Retinal pigment epithelial cell (primary cell): ENCODE measurements around the gene MAPK8IP2.
A peak's percentile ranks its signal among the peaks of the same experiment; 100 is the strongest.

ENCODE experiments used
- DNase-seq: peaks from one replicate; pipeline ENCODE4 v3.0.0-alpha.2; 2010; ENCODE audit warnings: low read depth
- H3K4me3 ChIP-seq: 2 replicates; pipeline ENCODE4 v1.5.1; 2011; ENCODE audit warnings: mild to moderate bottlenecking, low read length, control low read depth, moderate library complexity
- TF ChIP-seq, protein P1 (sequence below): conservative IDR thresholded peaks from 2 replicates; pipeline ENCODE4 v1.5.1; 2011; ENCODE audit warnings: low read depth, low read length, control low read depth, inconsistent platforms

Gene MAPK8IP2

DNA sequence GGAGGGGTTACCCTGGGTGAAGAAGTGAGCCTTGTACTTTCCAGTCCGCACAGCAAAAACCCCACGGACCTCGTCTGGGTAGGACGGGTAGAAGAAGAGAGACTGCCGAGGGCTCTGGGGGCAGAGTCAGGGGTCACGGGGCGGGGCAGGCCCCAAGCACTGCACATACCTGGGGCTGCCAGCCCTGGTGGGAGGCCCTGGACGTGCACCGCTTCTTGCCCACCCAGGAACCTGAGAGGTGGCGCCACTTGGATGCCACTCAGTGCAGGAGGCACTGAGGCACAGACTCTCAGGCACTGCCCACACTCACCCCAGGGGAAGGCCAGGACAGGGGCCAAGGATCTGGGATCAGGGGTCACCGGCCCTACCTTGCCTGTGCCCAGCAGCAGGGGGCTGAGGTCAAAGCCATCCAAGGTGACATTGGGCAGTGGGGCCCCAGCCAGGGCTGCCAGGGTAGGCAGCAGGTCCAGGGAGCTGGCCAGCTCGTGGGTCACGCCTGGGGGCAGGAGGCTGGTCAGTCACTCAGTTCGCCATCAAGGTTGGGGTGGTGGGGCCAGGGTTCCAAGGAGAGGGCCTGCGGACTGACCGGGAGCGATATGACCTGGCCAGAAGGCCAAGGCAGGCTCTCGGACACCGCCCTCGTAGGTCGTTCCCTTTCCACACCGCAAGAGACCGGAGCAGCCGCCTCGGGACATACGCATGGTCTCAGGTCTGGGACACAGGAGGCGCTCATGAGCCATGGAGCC lies 25.1 kb downstream of the MAPK8IP2 start:
- no peak overlapping the region for H3K4me3 ChIP-seq
- no peak for DNase-seq
- TF ChIP-seq, protein P1, sequence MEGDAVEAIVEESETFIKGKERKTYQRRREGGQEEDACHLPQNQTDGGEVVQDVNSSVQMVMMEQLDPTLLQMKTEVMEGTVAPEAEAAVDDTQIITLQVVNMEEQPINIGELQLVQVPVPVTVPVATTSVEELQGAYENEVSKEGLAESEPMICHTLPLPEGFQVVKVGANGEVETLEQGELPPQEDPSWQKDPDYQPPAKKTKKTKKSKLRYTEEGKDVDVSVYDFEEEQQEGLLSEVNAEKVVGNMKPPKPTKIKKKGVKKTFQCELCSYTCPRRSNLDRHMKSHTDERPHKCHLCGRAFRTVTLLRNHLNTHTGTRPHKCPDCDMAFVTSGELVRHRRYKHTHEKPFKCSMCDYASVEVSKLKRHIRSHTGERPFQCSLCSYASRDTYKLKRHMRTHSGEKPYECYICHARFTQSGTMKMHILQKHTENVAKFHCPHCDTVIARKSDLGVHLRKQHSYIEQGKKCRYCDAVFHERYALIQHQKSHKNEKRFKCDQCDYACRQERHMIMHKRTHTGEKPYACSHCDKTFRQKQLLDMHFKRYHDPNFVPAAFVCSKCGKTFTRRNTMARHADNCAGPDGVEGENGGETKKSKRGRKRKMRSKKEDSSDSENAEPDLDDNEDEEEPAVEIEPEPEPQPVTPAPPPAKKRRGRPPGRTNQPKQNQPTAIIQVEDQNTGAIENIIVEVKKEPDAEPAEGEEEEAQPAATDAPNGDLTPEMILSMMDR: peak; percentile 3

DNA sequence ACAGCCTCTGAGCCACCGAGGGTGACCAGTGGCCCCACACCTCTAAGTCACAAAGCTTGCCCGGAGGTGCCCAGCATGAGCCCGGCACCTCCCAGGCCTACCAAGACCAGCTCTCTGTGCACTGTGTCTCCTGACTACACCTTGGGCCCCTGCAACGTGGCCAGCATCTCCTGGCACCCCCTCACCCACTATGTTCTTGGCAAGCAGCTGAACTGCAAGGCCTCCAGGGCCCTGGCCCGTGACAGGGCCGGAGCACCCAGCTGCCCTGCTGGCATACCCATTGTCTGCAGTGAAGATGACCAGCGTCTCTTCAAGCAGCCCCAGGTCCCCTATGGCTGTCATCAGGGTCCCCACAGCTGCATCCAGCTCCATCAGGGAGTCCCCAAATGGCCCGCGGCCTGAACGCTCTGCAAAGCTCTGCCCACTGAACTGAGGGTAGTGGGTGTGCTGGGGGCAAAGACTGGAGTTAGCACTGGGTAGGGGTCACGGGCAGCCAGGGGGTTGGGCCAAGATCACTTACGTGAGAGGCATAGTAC lies 25.8 kb downstream of the MAPK8IP2 start:
- TF ChIP-seq, protein P1: no peak
- DNase-seq: no peak
- no peak overlapping the region for H3K4me3 ChIP-seq

DNA sequence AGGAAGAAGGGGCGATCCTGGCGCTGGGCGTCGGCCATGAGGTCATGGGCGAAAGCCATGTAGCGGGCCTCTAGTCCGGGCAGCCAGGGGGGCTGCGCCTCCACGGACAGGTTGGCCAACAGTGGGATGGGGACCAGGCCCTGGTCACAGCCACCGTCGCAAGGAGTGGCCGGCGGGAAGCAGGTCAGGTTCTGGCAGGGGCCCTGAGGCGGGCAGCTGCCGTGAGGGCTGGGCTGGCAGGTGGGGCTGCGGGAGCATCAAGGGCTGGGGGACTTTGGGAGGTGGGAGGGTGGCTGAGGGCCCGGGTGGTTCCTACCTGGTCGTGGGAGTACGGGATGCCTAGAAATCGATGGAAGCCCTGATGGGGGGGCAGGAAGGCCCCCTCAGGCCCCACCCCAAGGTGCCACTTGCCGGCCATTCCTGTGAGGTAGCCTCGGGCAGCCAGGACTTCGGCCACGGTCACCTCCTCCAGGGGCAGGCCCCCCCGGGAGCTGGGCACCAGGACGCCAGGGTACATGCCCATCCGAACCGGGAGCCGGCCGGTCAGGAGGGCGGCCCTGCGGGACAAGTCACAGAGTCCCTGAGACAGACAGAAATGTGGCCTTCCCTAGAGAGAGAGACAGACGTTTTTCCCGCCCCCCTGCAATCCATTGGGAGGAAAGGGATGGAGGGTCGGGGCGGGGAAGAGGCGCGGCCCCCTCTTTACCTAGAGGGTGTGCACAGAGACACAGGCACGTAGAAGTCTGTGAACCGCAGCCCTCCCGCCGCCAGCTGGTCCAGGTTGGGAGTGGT lies 26.5 kb downstream of the MAPK8IP2 start:
- TF ChIP-seq, protein P1: no peak
- H3K4me3 ChIP-seq: peak overlapping the region; percentile 79
- DNase-seq: no peak

DNA sequence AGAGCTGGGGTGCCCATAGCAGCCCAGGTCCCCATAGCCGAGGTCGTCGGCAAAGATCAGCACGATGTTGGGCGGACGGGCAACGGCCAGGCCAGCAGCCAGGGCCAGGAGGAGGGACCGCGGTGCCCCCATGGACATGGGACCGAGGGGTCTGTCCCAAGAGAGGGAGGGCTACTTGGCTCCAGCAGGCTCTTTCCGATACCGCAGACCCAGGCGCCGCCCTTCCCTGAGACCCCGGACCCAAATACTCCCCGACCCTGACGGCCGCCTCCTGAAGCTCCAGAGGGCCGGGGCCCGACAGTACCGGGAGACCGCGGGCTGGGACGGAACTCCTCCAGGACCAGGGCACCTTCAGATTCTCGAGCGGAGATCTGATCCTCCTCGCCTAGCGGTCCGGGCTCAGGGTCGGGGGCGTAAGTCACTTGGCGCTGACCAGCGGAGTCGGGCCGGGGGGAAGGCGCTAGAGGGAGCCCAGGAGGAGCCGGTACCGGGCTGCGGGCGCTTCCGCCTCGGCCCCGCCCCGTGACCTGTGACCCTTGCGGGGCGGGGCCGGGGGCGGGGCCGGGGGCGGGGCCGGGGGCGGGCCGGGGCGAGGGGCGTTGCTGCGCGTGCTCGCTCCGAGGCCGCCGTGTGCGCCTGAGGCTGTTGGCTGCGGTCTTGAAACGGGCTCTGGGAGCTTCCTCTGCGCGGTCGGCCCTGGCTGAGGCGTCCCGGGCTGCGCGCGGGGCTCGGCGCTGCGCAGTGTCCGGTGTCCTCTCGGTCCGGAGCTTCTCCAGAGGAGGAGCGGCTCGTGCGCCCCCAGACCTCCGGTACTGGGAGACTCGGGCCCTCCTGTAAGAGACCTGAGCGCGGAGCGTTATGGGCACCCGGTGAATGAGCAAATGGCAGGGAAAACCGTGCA lies 27.3 kb downstream of the MAPK8IP2 start, which contains the start of gene ARSA:
TSS of gene ARSA (minus strand) at position 511 of the 901 bp plus-strand sequence. CDS start at position 138, 373 bp downstream.
- H3K4me3 ChIP-seq: peak within 1 kb of the TSS; percentile 79
- TF ChIP-seq, protein P1: peak; percentile 34
- no peak for DNase-seq

DNA sequence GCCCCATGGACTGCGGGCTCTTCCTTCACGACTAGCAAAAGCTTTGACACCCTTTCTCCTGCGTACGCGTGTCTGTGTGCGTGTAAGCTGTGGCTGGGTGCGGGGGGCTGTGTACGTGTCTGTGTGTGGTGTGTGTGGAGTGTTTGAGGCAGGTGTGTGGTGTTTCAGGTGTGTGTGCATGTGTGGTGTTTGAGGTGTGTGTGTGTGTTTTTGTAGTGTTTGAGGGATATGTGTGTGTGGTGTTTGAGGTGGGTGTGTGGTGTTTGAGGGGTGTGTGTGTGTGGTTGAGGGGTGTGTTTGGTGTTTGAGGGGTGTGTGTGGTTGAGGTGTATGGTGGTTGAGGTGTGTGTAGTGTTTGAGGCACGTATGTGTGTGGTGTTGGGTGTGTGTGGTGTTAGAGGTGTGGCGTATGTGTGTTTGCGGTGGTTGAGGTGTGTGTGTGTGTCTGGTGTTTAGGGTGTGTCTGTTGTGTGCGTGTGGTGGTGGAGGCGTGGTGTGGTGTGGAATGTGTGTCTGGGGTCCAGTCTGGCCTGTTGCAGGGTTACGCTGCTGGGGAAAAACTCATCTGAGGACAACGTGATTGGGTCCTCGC lies 28.0 kb downstream of the MAPK8IP2 start:
- TF ChIP-seq, protein P1: no peak
- DNase-seq: no peak
- H3K4me3 ChIP-seq: peak overlapping the region; percentile 79

DNA sequence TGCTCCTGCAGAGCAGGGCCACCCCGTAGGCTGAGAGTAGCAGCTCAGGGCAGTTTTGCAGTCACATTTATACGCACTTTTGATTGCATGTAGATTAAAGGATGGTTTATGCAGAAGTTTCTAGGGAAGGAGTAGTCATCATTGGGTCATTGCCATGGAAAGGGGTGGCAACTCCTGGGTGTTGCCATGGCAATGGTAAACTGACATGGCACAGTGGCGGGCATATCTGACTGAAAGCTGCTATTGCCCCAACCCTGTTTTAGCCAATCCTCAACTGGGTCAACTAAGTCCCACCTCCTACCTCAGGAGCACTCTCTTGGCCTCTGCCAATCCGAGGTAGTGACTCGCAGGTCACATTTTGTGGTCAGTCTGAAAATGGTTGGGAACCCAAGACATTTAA lies 29.8 kb downstream of the MAPK8IP2 start:
- no peak overlapping the region for H3K4me3 ChIP-seq
- TF ChIP-seq, protein P1: no peak
- DNase-seq: no peak
